Left forelimb (tissue), 1 donor: Measurements from ENCODE around the gene TGFA.
"Not testable (repeated sequence)": the region's sequence is repeated elsewhere in the genome, so short reads cannot be mapped to it uniquely, and the experiment has no call there.

Experiments
- DNase-seq: peaks from one replicate; pipeline ENCODE4 v3.0.0-alpha.2; 2018; ENCODE audit warnings: low spot score

Gene TGFA

GRCh38 chr2:70498054-70498453 is 55.6 kb downstream of the TGFA start:
- no peak for DNase-seq

GRCh38 chr2:70496819-70497218 is 56.8 kb downstream of the TGFA start:
- no peak for DNase-seq

- DNase-seq = no peak
Observed at GRCh38 chr2:70494293-70494886, 59.2 kb downstream of the TGFA start.

- DNase-seq = no peak
Observed at GRCh38 chr2:70490381-70490780, 63.2 kb downstream of the TGFA start.

GRCh38 chr2:70489165-70489564 is 64.5 kb downstream of the TGFA start:
- DNase-seq = no peak

- no peak for DNase-seq
Observed at GRCh38 chr2:70484086-70484485, 69.5 kb downstream of the TGFA start.

GRCh38 chr2:70482401-70482800 is 71.2 kb downstream of the TGFA start:
- no peak for DNase-seq

GRCh38 chr2:70480468-70480867 is 73.2 kb downstream of the TGFA start:
- no peak for DNase-seq

GRCh38 chr2:70479816-70480215 is 73.8 kb downstream of the TGFA start:
- DNase-seq = no peak

GRCh38 chr2:70477441-70477844 is 76.2 kb downstream of the TGFA start:
- DNase-seq = no peak

- DNase-seq = no peak
Observed at GRCh38 chr2:70475266-70475665, 78.4 kb downstream of the TGFA start.

GRCh38 chr2:70474256-70474848 is 79.3 kb downstream of the TGFA start:
- no peak for DNase-seq

GRCh38 chr2:70473101-70473722 is 80.4 kb downstream of the TGFA start:
- no peak for DNase-seq

- no peak for DNase-seq
Observed at GRCh38 chr2:70472221-70472890, 81.3 kb downstream of the TGFA start.

GRCh38 chr2:70471129-70471528 is 82.5 kb downstream of the TGFA start:
- DNase-seq = no peak

- DNase-seq = no peak
Observed at GRCh38 chr2:70469961-70470360, 83.7 kb downstream of the TGFA start.

GRCh38 chr2:70469435-70469834 is 84.2 kb downstream of the TGFA start:
- DNase-seq = no peak

GRCh38 chr2:70468878-70469277 is 84.7 kb downstream of the TGFA start:
- no peak for DNase-seq

GRCh38 chr2:70467831-70468779 is 85.5 kb downstream of the TGFA start:
- no peak for DNase-seq

GRCh38 chr2:70467237-70467636 is 86.4 kb downstream of the TGFA start:
- DNase-seq = no peak

GRCh38 chr2:70466647-70467046 is 87.0 kb downstream of the TGFA start:
- DNase-seq = not testable (repeated sequence)

GRCh38 chr2:70463997-70464396 is 89.6 kb downstream of the TGFA start:
- DNase-seq = no peak
